Large intestine (tissue), 3 donors: Measurements from ENCODE around the gene FH. TPM values are rescaled to one million over a fixed set of nuclear protein-coding genes. Genes with fewer than 3 reads are reported as not detected.

Source experiments
- DNase-seq, 2 donors: peaks; one replicate each; pipeline versions ENCODE4 v3.0.0 to v3.0.0-alpha.2; 2013
- H3K27ac ChIP-seq: one replicate; pipeline ENCODE4 v1.5.1; 2013; ENCODE audit warnings: low read length
- H3K27me3 ChIP-seq: 2 replicates; pipeline ENCODE4 v1.6.1; 2013; ENCODE audit warnings: low read length; ENCODE audit not compliant: control insufficient read depth, insufficient read depth
- H3K36me3 ChIP-seq: 2 replicates; pipeline ENCODE4 v1.6.1; 2013; ENCODE audit warnings: low read length; ENCODE audit not compliant: control insufficient read depth, insufficient read depth
- H3K4me1 ChIP-seq: one replicate; pipeline ENCODE4 v1.6.1; 2013; ENCODE audit warnings: low read length; ENCODE audit not compliant: control insufficient read depth, insufficient read depth
- H3K4me3 ChIP-seq: one replicate; pipeline ENCODE4 v1.5.1; 2013; ENCODE audit warnings: low read length
- H3K9me3 ChIP-seq: one replicate; pipeline ENCODE4 v1.6.1; 2013; ENCODE audit warnings: mild to moderate bottlenecking, low read depth, low read length, moderate library complexity; ENCODE audit not compliant: control insufficient read depth
- WGBS: methylation state at CpG from one replicate; pipeline ENCODE4 v1.1.5; 2013; ENCODE audit warnings: low lambda C conversion rate; ENCODE audit not compliant: insufficient coverage; 5-methylcytosine and 5-hydroxymethylcytosine counted together
- polyA plus RNA-seq: library from polyadenylated mRNA; unstranded; fragments of 120-200 nt; gene quantifications from one replicate; pipeline ENCODE4 v1.2.1, GENCODE V29; 2013

FH gene
- polyA plus RNA-seq, 1 donor, result 69.5 TPM

DNA sequence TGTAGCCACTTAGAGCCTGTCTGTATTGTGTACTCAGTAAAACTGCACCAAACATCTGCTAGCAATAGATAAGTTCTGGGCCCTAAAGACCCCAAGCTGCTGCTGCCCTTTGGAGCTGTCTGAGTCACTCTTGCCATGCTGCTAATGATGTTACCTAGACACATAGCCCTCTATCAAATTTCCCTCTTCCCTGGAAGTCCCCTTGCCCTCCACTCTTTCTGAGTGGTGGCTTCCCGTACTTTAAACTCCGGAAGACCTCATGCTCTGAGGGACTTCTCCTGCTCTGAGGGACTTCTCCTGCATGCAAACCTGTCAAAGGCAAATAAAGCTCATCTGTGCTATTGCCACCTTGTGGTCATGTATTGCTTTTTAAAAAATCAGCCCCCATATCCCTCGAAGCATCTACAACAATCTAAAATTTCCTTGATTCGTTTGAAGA is 34.0 kb downstream of the FH start:
- peak in 1 of 2 donors; percentile 7 for DNase-seq
- Histone ChIP-seq H3K4me3 (no peak overlapping the region), H3K27ac (no peak overlapping the region), H3K27me3 (no peaks in the 10 kb centered on the region), H3K36me3 (no peaks in the 10 kb centered on the region), H3K9me3 (no peaks in the 10 kb centered on the region), H3K4me1 (no peaks in the 10 kb centered on the region)
- WGBS, result 83% methylated on average over 2 of the region's 4 CpGs

- DNase-seq, result no peak
- H3K4me1 ChIP-seq, result no peaks in the 10 kb centered on the region
- no peaks in the 10 kb centered on the region for H3K36me3 ChIP-seq
- H3K9me3 ChIP-seq, result no peaks in the 10 kb centered on the region
- 80% methylated on average over 1 of the region's 3 CpGs for WGBS
- H3K4me3 ChIP-seq, result no peak overlapping the region
- no peaks in the 10 kb centered on the region for H3K27me3 ChIP-seq
- no peak overlapping the region for H3K27ac ChIP-seq
These were observed 34.4 kb downstream of the FH start for GRCh38 chr1:241485145-241485544.

GRCh38 chr1:241482761-241483250 is 36.7 kb downstream of the FH start:
- DNase-seq, result no peak
- Histone ChIP-seq H3K36me3 (no peaks in the 10 kb centered on the region), H3K27ac (no peak overlapping the region), H3K27me3 (no peaks in the 10 kb centered on the region), H3K9me3 (no peaks in the 10 kb centered on the region), H3K4me3 (no peak overlapping the region), H3K4me1 (no peaks in the 10 kb centered on the region)
- 67% methylated on average over 1 of the region's 1 CpG for WGBS

GRCh38 chr1:241479294-241479693 is 40.3 kb downstream of the FH start:
- Histone ChIP-seq H3K9me3 (no peaks in the 10 kb centered on the region), H3K27ac (no peak overlapping the region)
- DNase-seq, result no peak

GRCh38 chr1:241475671-241476070 is 43.9 kb downstream of the FH start:
- no CpG with 5 or more reads among the region's 1 CpG for WGBS
- Histone ChIP-seq H3K9me3 (no peaks in the 10 kb centered on the region), H3K4me1 (no peaks in the 10 kb centered on the region), H3K36me3 (no peaks in the 10 kb centered on the region), H3K27me3 (no peaks in the 10 kb centered on the region), H3K4me3 (no peak overlapping the region), H3K27ac (no peak overlapping the region)
- DNase-seq, result no peak

More at GRCh38 chr1:241479294-241479693, 40.3 kb downstream of the FH start:
- no peaks in the 10 kb centered on the region for H3K36me3 ChIP-seq
- H3K4me3 ChIP-seq, result no peak overlapping the region
- no peaks in the 10 kb centered on the region for H3K4me1 ChIP-seq
- H3K27me3 ChIP-seq, result no peaks in the 10 kb centered on the region

DNA sequence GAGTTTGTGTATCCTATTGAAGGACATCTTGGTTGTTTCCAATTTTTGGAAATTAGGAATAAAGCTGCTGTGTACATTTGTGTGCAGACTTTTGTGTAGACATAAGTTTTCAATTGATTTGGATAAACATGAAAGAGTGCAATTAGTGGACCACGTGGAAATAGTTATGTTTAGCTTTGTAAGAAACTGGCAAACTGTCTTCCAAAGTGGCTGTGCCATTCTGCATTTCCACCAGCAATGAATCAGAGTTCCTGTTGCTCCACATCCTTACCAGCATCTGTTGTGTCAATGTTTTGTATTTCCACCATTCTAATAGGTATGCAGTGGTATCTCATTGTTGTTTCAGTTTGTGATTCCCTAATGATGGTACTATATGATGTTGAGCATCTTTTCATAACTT is 46.5 kb downstream of the FH start:
- no peak overlapping the region for H3K27ac ChIP-seq
- no peaks in the 10 kb centered on the region for H3K4me1 ChIP-seq
- no peaks in the 10 kb centered on the region for H3K36me3 ChIP-seq
- no peaks in the 10 kb centered on the region for H3K27me3 ChIP-seq
- H3K4me3 ChIP-seq, result no peak overlapping the region
- no peaks in the 10 kb centered on the region for H3K9me3 ChIP-seq
- no peak for DNase-seq
- no CpG with 5 or more reads among the region's 1 CpG for WGBS

DNA sequence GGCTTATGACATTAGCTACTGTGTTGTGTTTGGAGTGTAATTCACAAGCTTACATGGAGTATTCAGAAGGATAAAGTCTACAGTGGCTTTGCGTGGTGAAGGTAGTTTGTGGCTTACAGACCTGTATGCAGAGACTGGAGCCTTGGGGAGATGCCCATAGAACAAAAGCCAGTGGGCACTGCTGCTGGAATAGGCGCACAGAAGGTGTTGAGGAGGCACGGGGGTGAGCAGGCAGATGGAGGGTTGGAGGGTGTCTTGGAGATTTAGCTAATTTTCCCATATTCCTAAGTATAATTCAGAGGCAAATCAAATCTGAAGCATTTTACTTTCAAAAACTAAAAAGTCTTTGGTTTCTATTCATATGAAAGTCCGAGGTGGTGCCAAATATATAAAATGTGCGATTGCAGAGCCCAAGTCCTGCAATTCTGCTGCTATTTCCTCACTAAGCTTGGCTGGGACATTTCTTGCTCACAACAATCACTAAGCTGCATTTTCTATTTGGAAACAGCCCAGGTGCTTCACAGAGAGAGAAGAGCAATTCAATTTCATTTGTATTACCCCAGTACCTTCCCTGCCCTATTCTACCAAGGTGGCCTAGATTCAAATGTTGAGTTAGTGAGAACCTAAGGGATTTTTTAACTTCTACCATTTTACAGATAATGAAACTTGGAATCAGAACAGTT is 48.5 kb downstream of the FH start:
- no peaks in the 10 kb centered on the region for H3K4me1 ChIP-seq

DNA sequence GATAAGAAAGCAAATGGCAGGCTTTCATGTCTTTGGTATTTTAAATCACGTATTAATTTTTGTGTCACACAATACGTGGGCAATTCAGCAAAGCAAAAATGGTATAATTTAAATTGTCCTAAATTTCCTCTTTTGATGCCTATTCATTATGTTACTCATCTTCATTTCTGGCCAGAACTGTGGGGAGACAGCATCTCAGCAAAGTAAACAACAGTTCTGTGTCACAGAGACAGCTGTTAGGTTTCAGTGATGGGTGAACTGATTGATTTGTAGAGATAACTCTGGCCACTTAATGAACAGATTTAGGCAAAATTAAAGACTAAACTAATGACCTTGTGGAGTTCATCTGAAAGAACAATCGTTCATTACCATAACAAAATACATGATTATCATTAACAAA is 49.2 kb downstream of the FH start:
- Histone ChIP-seq H3K4me3 (no peak overlapping the region), H3K27ac (no peak overlapping the region), H3K9me3 (no peaks in the 10 kb centered on the region), H3K27me3 (no peaks in the 10 kb centered on the region), H3K4me1 (no peaks in the 10 kb centered on the region), H3K36me3 (no peaks in the 10 kb centered on the region)
- no CpG with 5 or more reads among the region's 3 CpGs for WGBS
- no peak for DNase-seq

More for the DNA sequence above, 48.5 kb downstream of the FH start:
- 100% methylated on average over 1 of the region's 5 CpGs for WGBS
- DNase-seq, result no peak
- no peaks in the 10 kb centered on the region for H3K27me3 ChIP-seq
- H3K9me3 ChIP-seq, result no peaks in the 10 kb centered on the region
- no peaks in the 10 kb centered on the region for H3K36me3 ChIP-seq
- H3K4me3 ChIP-seq, result no peak overlapping the region
- no peak overlapping the region for H3K27ac ChIP-seq

DNA sequence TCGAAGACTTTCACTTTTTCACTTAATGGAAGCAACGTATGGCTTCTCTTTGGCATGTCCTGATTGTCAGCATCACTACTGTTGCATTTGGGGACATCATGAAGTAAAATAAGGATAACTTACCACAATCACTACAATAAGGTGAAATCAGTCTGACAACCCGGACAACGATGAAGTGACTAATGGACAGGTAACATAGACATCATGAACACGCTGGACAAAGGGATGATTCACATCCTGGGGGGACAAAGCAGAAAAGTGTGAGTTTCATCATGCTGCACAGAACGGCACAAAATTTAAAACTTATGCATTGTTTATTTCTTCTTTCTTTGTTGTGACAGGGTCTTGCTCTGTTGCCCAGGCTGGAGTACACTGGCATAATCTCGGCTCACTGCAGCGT is 53.9 kb downstream of the FH start:
- Histone ChIP-seq H3K27ac (no peak overlapping the region), H3K9me3 (no peaks in the 10 kb centered on the region), H3K27me3 (no peaks in the 10 kb centered on the region), H3K36me3 (no peaks in the 10 kb centered on the region), H3K4me3 (no peak overlapping the region), H3K4me1 (no peaks in the 10 kb centered on the region)
- WGBS, result 100% methylated on average over 3 of the region's 8 CpGs
- no peak for DNase-seq

GRCh38 chr1:241464985-241465384 is 54.6 kb downstream of the FH start:
- H3K4me3 ChIP-seq, result no peak overlapping the region
- no peaks in the 10 kb centered on the region for H3K27me3 ChIP-seq

GRCh38 chr1:241462391-241462790 is 57.2 kb downstream of the FH start:
- Histone ChIP-seq H3K27me3 (no peaks in the 10 kb centered on the region), H3K27ac (no peak overlapping the region), H3K4me1 (no peaks in the 10 kb centered on the region), H3K4me3 (no peak overlapping the region), H3K9me3 (no peaks in the 10 kb centered on the region), H3K36me3 (no peaks in the 10 kb centered on the region)
- WGBS, result 79% methylated on average over 2 of the region's 2 CpGs
- no peak for DNase-seq

More at GRCh38 chr1:241464985-241465384, 54.6 kb downstream of the FH start:
- 62% methylated on average over 3 of the region's 4 CpGs for WGBS
- Histone ChIP-seq H3K36me3 (no peaks in the 10 kb centered on the region), H3K4me1 (no peaks in the 10 kb centered on the region), H3K9me3 (no peaks in the 10 kb centered on the region), H3K27ac (no peak overlapping the region)
- no peak for DNase-seq
